Measurements from ENCODE around the gene ODAD2.

Gene ODAD2

GRCh38 chr10:27958383-27958782 is 40.5 kb downstream of the ODAD2 start:
- peak; percentile 1 for DNase-seq

GRCh38 chr10:27950242-27950564 is 48.7 kb downstream of the ODAD2 start:
- DNase-seq, result no peak

GRCh38 chr10:27949528-27950241 is 49.2 kb downstream of the ODAD2 start:
- no peak for DNase-seq

- DNase-seq, result no peak
Measured at GRCh38 chr10:27948186-27948585, 50.7 kb downstream of the ODAD2 start.

GRCh38 chr10:27947540-27947939 is 51.3 kb downstream of the ODAD2 start:
- no peak for DNase-seq

GRCh38 chr10:27944005-27944404 is 54.9 kb downstream of the ODAD2 start:
- no peak for DNase-seq

- DNase-seq, result no peak
Measured at GRCh38 chr10:27914888-27915287, 84.0 kb downstream of the ODAD2 start.

- DNase-seq, result no peak
Measured at GRCh38 chr10:27912231-27912630, 86.6 kb downstream of the ODAD2 start.

- no peak for DNase-seq
Measured at GRCh38 chr10:27911539-27911938, 87.3 kb downstream of the ODAD2 start.

- DNase-seq, result no peak
Measured at GRCh38 chr10:27911011-27911410, 87.9 kb downstream of the ODAD2 start.

- DNase-seq, result no peak
Measured at GRCh38 chr10:27908231-27908630, 90.6 kb downstream of the ODAD2 start.

GRCh38 chr10:27899485-27899884 is 99.4 kb downstream of the ODAD2 start:
- peak; percentile 21 for DNase-seq

- no peak for DNase-seq
Measured at GRCh38 chr10:27899058-27899457, 99.8 kb downstream of the ODAD2 start.

- no peak for DNase-seq
Measured at GRCh38 chr10:27893358-27893954, 105.4 kb downstream of the ODAD2 start.

GRCh38 chr10:27890971-27891370 is 107.9 kb downstream of the ODAD2 start:
- DNase-seq, result no peak

- DNase-seq, result no peak
Measured at GRCh38 chr10:27889518-27889917, 109.4 kb downstream of the ODAD2 start.

GRCh38 chr10:27884185-27884641 is 114.7 kb downstream of the ODAD2 start:
- no peak for DNase-seq

GRCh38 chr10:27878281-27878680 is 120.6 kb downstream of the ODAD2 start:
- no peak for DNase-seq

- DNase-seq, result no peak
Measured at GRCh38 chr10:27865221-27865635, 133.7 kb downstream of the ODAD2 start.

GRCh38 chr10:27861781-27862180 is 137.1 kb downstream of the ODAD2 start:
- no peak for DNase-seq

GRCh38 chr10:27857616-27858015 is 141.3 kb downstream of the ODAD2 start:
- DNase-seq, result no peak

- DNase-seq, result no peak
Measured at GRCh38 chr10:27844223-27844622, 154.7 kb downstream of the ODAD2 start.

- DNase-seq, result no peak
Measured at GRCh38 chr10:27838901-27839300, 160.0 kb downstream of the ODAD2 start.

- no peak for DNase-seq
Measured at GRCh38 chr10:27838361-27838760, 160.5 kb downstream of the ODAD2 start.

- no peak for DNase-seq
Measured at GRCh38 chr10:27834476-27834875, 164.4 kb downstream of the ODAD2 start.

All from CD4-positive, alpha-beta T cell treated with Interleukin-21 for 1 hour (primary cell).